GM12864 (cell line): ENCODE results near the gene ANO8.

Experiments
- DNase-seq: peaks from one replicate; pipeline ENCODE4 v3.0.0-alpha.2; 2011; ENCODE audit warnings: low read depth
- H3K4me3 ChIP-seq: 2 replicates; pipeline ENCODE4 v1.5.1; 2011; ENCODE audit warnings: mild to moderate bottlenecking, low read depth, low read length, control low read depth
- TF ChIP-seq, protein P1 (sequence below): IDR thresholded peaks from 2 replicates; pipeline ENCODE4 v1.5.1; 2011; ENCODE audit warnings: low read depth, mild to moderate bottlenecking, moderate library complexity, low read length, control low read depth, inconsistent platforms; ENCODE audit errors: missing control alignments

ANO8 gene

DNA sequence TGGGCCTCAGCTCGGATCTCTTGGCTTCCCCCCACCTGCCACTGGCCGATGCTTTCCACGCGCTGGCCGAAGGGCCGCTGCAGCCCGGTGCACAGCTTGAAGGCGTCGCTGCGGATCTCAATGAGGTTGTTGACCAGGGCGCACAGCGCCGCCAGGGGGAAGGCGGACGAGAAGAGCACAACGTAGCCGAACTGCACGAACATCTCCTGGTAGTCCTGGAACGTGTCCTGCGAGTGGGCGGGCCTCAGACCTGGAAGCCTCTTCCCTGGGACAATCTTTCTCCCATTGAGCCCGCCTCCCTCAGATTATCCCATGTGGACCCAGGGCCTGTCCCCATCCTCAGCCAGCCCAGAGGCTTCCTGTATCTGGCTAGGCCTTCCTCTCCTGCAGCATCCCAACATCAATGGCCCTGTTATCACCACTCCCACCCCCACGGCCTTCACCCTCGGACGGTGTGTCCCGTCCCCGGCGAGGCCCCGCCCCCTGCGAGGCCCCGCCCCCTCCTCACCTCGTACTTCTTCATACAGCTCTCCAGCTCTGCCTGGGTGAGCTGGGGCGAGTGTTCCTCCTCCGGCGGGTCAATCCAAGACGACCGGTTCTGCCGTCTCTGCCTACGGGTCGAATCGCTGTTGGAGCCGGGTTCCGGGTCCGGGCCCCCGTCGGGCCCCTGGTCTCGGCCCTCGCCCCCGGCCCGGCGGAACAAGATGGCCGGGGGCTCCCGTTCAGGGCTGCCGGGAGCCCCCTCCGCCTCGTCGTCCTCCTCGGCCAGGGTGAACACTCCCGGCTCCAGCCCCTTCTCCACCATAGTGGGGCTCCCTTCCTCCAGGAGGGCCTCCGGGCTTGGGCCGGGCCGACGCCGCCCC, 6.8 kb downstream of the ANO8 start:
- peak overlapping the region; percentile 11 for H3K4me3 ChIP-seq
- TF ChIP-seq, protein P1, sequence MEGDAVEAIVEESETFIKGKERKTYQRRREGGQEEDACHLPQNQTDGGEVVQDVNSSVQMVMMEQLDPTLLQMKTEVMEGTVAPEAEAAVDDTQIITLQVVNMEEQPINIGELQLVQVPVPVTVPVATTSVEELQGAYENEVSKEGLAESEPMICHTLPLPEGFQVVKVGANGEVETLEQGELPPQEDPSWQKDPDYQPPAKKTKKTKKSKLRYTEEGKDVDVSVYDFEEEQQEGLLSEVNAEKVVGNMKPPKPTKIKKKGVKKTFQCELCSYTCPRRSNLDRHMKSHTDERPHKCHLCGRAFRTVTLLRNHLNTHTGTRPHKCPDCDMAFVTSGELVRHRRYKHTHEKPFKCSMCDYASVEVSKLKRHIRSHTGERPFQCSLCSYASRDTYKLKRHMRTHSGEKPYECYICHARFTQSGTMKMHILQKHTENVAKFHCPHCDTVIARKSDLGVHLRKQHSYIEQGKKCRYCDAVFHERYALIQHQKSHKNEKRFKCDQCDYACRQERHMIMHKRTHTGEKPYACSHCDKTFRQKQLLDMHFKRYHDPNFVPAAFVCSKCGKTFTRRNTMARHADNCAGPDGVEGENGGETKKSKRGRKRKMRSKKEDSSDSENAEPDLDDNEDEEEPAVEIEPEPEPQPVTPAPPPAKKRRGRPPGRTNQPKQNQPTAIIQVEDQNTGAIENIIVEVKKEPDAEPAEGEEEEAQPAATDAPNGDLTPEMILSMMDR: no peak
- DNase-seq: no peak

DNA sequence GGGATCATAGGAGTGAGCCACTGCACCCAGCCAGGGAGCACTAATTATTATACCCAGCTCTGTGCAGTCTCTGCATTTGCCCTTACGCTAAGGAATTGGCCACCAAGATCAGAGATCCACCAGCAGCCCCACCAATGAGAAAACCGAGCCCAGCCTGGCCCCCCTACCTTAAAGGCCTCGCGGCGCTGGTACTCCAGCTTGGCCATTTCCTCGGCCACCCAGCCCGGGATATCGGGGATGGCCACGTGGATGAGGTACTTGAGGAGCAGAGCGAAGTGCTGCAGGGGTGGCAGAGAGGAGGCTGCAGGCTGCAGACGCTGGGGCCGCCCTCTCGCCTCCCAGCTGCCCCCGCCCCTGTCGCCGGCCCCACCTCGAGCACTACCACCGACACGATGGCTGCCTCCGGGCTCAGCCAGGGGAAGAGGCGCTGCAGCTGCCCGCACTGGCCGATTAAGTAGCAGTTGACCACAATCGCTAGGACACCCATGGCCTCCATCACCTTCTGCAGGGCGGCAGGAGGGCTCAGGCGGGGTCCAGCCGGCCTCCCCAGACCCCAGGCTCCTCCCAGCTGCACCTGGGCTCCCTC, 7.5 kb downstream of the ANO8 start:
- no peak for DNase-seq
- TF ChIP-seq, protein P1: no peak
- no peak overlapping the region for H3K4me3 ChIP-seq

DNA sequence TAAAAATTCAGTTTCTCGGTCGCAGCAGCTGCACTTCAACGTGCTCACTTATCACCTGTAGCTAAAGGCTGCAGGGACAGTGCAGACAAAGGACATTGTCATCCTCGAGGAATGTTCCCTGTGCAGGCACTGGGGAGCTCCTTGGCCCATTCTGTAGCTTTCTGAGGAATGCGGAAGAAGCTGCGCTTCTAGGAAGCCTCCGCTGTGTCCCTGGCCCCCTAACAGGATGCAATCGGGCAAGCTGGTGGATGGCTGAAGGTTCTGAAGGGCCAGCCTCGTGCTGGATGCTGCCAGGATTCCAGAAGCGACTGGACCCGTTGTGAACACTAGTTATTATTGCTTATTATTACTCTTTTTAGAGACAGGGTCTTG, 8.1 kb downstream of the ANO8 start:
- TF ChIP-seq, protein P1: no peak
- no peak overlapping the region for H3K4me3 ChIP-seq
- no peak for DNase-seq

DNA sequence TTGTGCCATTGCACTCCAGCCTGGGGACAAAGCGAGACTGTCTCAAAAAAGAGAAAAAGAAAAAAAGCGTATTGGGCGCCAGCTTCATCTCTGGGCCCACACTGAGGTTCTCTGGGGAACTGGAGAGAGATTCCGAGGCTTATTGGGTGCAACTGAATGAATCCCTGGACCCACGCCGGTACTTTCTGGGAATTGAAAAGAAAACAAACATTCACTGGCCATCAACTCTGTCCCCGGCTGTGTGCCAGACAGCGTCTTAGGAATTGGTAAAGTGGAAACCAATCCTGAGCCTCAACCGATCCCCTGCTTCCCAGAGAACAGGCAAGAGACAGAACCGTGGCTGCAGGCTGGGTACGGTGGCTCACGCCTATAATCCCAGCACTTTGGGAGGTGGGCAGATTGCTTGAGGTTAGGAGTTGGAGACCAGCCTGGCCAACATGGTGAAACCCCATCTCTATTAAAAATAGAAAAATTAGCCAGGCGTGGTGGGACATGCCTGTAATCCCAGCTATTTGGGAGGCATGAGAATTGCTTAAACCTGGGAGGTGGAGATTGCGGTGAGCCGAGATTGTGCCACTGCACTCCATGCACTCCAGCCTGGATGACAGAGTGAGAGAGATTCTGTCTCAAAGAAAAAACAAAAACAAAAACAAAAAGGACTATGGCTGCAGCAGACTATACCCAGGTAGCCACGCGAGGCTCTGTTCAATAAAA, 8.6 kb downstream of the ANO8 start:
- H3K4me3 ChIP-seq: no peak overlapping the region
- TF ChIP-seq, protein P1: no peak
- DNase-seq: no peak

DNA sequence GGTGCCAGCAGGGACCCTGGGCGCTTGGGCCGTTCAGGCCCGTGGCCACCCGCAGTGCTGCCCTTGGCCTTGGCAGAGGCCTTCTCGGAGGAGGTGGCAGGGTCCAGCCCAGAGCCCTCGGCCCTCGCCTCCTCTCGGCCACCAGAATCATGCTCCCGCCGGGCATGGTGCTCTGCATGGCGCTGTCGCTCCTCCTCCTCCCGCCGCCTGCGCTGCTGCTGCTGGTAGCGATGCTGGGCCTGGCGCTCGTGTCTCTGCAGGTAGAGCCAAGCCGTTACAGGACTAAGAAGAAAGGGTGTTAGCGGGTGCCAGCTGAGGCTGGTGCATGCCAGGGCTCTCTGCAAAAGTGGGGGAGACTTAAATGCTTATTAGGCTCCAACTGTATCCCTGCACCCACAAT, 9.5 kb downstream of the ANO8 start:
- H3K4me3 ChIP-seq: no peak overlapping the region
- DNase-seq: no peak
- TF ChIP-seq, protein P1: no peak

DNA sequence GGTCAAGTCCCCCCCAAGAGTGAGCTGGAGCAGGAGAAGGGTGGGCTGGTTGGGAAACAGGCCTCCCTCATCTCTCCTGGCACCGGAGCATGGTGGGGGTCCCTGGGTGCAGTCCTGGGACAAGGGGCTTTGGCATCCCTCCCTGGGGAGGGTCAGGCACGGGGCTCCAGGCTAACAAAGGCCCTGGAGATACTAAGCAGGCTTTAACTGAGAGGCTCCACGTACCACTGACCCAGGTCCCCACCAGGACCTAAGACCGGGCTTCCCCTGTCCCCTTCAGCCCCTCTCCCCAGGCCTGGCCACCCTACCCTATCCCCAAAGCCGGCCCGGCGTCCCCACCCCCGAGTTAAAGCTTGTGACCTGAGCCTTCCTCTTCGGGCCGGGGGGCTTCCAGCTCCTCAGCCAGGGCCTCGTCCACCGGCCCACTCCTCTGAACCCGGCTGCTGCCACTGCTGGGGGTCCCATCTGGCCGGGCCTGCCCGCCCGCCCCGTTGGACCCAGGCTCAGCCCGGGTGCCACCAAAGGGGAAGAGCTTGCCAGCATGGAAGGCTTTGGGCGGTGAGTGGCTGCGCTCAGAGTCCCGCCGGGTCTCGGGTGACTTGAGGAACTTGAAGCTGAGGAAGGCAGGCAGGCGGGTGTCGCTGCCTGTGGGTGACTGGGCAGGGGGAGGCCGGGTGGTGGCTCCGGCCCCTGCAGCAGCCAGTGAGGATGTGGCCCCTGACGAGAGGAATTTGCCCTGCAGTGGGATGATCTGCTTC, 10.1 kb downstream of the ANO8 start:
- TF ChIP-seq, protein P1: no peak
- no peak overlapping the region for H3K4me3 ChIP-seq
- no peak for DNase-seq
